HG03095 (cell line): ENCODE results near the gene PAK5.

Source experiments
- ATAC-seq: cut with Tn5 transposase; IDR thresholded peaks from one replicate; pipeline ENCODE4 v1.9.1; 2021; ENCODE audit warnings: moderate library complexity; ENCODE audit not compliant: unreplicated experiment

Gene PAK5

DNA sequence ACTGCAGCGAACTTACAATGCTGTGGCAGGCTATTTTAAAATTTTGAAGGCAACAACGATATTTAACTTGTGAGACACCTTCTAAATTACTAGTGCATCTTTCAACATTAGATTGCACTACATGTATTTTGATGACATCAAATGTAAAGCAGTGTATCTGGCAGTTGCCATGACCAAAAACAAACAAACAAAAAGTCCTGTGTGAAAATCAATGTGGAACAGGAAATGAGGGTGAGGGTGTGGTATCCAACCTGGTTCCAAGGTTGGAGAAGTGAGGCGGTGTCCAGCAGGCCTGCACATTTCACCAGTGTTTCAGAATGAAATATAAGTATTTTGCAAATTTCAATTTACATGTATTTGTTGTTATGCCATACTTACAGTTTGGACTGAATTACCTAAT, 212.5 kb downstream of the PAK5 start:
- ATAC-seq: no peak

DNA sequence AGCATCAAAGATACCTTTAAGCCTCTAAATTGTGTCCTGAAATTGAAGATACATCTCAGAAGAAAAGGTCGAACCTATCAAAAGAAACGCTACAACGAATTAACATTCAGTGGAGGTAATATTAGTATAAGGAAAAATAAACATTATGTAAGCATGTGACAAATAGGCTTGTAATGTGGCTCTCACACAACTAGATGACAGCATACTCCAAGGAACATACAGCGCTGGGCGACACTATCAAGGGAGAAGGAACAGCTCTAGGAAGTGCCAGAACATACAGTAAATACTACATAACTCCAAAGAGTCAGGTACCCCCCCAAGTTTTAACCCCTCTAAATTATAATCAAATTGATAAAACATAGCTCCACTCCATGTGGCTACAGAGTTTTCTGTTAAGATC, 220.9 kb downstream of the PAK5 start:
- ATAC-seq: no peak

DNA sequence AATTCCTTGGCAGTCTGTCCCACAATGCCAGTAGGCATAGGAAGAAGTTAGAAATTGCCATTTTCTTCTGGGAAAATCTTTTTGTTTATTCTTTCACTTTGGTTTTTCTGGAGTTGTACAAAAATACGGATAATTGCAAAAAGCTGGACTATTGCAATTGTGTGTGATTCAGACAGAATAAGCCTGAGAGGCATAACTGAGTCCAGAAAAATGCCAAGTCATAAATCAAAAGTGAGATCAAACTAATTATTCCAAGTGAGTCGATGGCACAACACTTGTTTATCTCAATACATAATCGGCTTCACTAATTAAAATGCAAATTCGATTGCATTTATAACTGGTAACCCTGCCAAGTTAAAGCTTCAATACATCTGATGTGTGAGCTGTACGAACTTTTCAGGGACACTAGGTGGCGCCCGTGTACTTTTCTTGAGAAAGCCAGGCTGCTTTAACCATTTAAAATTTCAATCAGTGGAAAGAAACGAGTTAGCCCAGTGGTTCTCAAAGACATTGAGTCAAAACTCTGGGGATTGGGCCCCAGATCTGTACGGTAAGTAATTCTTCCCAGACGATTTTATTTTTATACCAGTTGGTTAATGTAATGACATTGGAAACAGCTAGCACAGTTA, 221.9 kb downstream of the PAK5 start:
- no peak for ATAC-seq

DNA sequence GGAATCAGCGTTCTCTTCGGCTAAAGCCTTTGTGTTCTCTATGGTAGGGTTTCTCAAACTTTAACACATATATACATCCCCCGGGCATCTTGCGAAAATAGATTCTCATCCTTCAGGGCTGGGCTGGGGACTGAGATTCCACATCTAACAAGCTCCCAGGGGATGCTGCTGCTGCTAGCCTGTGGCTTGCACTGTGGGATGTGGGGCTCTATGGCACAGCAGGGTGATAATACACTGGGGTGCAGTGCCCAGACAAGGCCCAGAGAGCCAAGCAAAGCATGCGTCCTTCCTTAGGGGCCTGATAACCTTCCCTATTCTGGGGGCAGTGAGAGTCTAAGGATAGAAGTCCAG, 222.4 kb downstream of the PAK5 start:
- peak; percentile 7 for ATAC-seq

DNA sequence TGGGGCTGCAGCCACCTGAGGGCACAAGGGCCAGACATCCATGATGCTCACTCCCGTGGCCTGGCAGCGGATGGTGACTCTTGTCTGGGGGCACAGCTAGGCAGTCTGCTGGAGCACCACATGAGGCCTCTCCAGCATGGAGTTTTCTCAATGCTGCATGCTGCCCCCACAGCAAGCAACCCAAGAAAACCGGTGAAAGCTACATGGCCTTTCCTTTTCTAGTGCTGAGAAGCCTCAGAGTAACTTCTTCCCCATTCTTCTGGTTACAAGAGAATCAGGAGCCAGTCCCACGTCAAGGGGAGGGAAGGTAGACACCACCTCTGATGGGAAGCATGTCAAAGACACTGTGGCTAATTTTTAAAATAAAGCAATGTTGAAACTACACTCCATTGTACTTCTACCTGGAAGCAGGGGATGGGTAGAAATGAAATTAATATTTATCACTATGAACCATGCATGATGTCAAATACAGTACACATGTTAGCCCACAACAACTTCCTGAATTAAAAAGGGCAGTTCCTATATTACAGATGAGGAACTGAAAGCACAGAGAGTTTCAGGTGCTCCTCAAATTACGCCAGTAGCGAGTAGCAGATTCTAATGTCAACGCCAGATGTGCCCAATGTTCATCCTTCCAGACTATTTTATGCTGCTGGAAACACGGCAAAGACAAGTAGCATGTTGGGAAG, 223.0 kb downstream of the PAK5 start:
- peak; percentile 93 for ATAC-seq

DNA sequence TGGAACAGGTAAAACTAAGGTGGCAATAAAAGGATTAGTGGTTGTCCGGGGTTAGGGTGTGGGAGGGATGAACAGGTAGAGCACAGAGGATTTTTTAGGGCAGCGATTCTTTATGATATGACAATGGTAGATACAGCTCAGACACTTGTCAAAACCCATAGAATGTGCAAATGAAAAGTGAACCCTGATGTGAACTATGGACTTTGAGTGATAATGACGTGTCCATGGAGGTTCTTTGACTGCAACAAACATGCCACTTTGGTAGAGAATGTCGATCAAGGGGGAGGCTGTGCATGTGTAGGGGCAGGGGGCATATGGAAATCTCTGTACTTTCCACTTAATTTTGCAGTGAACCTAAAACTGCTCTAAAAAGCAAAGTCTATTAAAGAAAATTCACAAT, 223.8 kb downstream of the PAK5 start:
- ATAC-seq: no peak

DNA sequence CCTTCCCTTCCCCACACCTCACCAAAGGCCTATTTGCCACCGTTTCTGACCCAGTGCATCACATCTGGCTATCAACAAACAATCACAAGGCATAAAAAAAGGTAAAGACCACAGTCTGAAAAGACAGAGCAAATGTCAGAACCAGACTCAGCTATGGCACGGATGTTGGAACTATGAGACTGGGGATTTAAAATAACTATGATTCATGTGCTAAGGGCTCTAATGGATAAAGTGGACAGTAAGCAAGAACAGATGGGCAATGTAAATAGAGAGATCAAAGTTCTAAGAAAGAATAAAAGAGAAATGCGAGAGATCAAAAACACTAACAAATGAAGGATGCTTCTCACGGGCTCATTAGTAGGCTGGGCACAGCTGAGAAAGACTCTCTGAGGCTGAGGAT, 225.0 kb downstream of the PAK5 start:
- ATAC-seq: no peak

DNA sequence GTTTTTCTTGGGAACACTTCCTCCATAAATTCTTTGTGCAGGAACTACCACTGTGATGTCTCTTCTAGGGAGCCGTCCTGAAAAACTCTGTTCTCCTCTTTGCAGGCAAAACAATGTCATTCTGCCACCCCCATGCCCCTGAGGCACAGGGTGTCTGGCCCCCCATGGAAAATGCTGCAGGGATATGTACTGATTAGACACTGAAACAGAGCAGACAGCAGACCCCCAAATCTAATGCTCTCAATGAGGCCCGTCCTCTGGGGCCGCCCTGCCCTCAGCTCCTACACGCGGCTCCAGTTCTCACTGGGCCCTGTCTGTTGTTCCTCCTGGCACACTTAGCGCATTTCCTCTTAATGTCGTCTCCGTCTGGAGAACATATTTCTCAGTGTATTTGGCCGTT, 227.0 kb downstream of the PAK5 start:
- ATAC-seq: no peak

DNA sequence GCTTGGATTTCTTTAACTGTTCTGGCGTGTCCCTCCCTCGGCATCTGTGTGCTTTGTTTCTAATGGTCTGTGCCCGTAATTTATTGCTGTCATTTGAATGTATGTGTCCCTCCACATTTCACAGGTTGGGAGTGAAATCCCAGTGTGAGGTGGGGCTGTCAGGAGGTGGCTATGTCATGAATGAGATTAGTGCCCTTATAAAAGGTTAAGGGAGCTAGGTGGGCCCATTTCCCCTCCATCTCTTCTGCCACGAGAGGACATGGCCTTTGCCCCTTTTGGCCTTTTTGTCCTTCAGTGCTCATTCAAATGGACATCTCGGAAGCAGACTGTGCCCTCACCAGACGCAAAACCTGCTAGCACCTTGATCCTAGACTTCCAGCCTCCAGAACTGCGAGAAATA, 228.2 kb downstream of the PAK5 start:
- ATAC-seq: no peak

DNA sequence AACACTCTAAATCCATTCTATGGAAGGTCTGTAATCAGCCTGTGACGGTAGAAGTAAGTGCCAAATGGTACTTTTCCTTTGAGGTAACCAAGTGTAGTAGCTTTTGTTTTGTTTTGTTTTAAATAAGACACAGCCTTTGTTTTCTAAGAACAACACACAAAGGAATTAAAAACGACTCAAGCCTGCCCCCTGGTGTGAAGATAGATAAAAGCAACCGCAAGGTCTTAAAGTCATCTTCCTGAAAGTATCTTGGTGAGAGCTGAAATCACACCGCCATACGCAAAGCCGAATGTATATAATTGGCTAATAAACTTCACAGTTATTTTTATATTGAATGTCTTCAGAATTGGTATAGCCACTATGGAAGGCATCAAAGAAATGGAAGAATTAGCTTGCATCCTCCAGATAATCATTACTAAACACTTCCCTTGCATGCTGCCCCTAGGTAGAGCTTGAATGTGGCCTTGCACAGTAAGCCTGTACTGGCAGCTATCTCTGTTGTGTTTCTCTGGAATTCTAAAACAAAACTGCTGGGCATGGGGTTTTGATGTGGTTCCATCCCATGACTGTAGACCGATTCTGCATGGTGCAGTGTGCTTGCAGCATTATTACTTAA, 228.9 kb downstream of the PAK5 start:
- ATAC-seq: peak; percentile 69

DNA sequence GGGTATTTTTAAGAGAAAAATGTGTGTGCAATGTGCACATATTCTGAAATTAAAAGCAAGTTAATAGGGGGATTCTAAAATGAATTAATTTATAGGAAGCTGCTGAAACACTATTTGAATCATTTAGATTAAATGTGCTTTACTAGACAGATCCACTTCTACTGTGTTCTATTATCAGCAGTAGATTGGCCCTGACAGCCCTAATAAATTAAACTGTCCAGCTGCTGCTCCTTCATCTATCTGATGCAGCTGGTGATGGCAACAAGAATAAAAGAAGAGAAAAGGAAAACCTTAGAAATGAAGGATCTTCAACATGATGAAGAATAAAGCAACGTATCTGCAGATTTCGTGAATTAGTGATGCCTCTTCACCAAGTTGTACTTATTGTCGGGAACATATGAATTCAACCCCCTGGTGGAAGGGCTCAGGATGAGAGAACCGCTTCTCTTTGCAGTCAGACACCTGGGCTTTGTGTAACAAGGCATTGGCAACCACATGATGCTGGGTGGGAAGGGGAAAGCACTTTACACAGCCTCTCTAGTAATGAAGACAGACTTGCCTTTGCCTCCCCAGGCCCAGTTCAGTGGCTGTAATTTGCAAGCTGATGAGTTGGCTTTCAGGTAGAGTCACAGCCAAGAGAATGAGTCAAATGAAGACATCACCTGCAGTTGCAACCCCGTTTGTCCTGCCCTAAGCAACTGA, 230.1 kb downstream of the PAK5 start:
- no peak for ATAC-seq

DNA sequence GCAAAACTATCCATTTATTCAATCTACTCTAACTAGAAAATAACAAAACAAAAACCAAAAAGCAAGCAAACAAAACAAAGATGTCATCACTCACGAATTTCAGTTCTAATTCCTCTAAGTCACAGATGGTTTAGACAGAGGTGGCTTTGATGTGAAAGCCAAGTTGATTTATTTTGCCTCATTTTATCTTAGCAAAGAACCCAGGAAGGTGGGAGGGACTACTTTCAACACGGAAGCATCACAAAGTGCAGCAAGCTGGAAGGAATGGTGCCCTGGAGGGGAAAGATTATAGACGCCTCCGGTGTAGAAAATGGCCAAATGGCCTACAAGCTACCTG, 236.1 kb downstream of the PAK5 start:
- no peak for ATAC-seq

DNA sequence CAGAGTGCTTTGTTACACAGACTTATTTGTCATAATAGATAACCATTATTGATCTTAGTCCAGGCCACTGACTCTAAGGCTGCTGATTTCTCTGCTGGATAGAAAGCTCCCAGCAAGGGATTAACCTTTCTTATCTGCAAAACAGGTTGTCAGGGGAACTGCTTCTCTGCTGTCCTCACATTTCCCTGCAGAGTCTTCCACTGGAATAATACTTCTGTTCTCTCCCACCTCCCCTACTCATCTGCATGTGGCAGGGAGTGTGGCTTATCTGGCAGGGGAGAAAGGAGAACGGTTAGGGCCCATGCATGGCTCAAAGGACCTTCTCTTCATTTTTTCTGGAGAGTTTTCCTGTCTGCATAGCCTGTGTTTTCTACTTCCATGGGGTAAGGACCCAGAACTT, 238.3 kb downstream of the PAK5 start:
- no peak for ATAC-seq

DNA sequence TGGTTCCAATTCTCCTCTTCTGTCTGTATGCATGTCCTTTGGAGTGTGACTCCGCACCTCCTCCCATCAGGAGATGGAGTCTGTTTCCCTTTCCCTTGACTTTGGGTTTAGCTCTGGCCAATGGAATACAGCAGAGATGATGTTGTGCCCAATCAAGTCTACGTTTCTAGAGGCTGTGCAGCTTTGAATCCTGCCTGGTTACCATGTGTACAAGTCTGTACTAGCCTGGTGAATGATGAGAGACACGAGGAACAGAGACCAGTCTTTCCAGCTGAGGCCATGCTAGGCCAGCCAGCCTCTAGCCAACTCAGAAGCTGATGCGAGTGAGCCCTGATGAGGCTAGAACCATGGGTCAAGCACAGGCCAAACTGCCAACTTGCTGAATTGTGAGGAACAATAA, 241.3 kb downstream of the PAK5 start:
- no peak for ATAC-seq

DNA sequence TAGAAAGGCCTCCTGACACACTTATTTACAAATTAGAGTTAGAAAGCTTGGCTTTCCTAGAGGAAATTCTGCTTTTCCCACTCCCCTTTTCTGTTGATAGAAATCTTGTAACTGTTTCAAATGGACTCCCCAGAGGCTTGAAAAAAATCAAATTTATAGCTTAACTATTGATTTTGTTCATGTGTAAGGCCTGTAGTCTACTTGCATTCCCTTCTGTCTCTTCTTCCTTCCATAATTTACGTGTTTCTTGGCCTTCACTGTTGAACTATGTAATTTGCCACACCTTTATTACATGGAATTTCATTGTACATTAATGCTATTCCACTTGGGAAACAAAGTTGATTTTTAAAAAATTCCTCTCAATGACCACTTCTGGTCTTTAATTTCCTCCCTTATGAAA, 243.1 kb downstream of the PAK5 start:
- no peak for ATAC-seq

DNA sequence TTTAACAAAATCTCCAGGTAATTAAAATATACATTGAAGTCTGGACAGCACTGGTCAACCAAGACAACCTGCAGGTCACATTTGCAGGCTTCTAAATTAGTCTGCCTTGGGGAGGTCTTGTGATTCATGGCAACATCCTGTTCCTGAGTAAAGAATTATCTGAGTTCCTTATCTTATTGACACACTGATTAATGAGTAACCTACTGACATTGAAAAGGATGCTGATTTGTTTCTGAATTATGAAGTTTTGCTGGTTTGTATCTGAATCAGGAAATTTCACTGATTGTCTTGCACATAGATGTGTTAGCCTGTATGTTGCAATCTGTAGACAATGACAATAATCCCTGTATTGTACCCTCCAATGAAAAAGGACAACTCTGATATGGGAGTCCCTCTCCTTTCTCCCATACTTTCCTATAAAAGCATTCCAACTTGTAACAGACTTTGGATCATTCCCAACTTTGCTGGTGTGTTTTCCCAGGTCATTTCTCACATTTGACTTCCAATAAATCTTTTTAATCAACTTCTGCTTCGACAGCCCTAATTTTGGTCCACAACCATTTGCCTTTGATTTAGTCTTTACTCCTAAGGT, 244.5 kb downstream of the PAK5 start:
- no peak for ATAC-seq

DNA sequence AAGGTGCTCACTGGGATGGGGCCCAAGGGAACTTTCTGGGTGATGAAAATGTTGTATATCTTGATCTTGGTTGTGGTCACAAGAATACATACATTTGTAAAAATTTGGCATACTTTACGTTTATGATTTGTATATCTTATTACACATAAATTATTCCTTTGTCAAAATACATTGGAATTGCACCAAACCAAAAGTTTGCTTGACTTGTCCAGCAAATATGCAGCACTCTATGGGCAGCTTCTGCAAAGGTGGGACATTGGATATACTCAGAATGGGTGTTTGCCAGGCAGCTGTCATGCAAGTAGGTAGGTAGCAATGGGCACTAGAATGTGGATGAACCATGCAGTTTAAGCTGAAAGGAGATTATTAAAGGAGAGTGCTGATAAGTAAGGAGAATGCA, 246.5 kb downstream of the PAK5 start:
- ATAC-seq: no peak

DNA sequence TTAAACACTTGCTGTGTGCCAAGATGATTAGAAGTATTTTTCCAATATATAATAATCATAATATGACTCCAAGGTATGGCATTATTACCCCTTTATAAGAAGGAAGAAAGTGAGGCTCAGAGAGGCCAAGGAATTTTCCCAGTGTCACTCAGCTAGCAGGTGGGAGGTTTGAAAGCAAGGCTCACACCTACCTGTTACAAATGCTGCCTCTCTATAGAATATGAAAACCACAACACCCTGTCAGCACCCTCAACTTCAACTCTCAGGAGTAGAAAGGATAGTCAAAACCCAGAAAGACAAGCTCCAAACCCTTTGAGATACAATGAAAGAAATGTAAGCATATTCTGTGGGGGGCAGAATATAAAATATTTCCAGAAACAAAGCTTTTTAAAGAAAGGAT, 247.8 kb downstream of the PAK5 start:
- no peak for ATAC-seq

DNA sequence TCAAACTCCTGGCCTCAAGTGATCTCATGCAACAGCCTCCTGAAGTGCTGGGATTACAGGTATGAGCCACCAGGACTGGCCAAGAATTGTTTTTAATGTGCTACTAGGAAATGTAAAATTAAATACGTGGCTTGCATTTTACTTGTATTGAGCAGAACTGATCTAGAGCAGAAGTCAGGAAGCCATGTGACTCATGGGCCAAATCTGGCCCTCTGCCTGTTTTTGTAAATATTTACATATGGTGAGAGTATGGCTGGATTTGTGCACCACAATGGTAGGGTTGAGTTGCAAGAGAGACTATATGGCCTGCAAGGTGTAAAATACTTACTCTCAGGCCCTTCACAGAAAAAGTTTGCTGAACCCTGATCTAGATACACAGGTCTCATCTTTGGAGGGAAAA, 248.7 kb downstream of the PAK5 start:
- no peak for ATAC-seq

DNA sequence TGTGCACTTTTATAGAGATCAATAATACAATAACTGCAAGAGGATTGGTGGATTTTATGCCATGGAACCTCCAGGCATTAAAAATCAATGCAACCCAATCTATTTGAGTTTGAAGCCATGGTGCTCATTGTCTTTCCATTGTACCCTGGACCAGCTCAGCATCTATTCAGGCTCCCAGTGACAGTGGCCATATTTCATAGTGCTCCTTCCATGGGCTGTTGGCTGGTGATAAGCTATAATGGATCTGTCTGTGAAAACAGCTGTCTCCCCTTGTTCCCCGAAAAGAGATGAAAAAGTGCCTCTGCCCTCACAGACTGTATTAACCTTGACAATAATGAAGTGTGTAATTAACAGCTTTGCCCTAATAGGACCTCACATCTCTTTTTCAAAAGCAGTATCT, 250.2 kb downstream of the PAK5 start:
- no peak for ATAC-seq

DNA sequence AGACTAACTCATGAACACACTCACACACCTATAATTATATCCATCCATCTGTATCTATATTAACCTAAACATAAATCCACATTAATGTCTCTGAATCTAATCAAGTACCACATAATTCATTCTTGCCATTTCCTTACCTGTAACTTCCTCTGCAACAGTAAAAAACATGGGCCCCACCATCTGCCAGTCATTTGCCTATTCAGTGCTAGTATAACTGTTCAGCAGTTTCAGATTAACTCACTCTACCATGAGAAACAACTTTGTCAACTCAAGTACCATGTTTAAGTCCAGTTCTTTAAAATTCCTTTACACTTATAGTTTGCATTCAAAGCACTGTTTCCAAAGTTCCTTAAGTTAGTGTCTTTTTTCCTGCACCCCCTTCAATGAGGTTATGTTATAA, 255.7 kb downstream of the PAK5 start:
- ATAC-seq: no peak

DNA sequence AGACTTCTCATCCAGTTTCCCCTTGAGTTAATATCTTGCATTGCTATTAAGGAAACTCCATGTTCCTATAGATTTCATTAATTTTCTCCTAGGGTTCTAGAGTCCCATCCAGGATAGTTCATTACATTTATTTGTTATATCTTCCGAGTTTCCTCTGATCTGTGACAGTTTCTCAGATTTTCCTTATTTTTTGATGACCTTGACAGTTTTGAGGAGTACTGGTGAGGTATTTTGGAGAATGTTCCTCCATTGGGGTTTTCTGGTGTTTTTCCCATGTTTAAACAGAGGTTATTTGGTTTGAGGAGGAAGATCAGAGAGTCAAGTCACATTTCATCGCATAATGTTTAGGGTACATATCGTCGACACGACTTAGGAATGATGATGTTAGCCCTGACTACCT, 256.7 kb downstream of the PAK5 start:
- ATAC-seq: no peak
